ENCODE data around the gene SLC44A3.

Gene SLC44A3

DNA sequence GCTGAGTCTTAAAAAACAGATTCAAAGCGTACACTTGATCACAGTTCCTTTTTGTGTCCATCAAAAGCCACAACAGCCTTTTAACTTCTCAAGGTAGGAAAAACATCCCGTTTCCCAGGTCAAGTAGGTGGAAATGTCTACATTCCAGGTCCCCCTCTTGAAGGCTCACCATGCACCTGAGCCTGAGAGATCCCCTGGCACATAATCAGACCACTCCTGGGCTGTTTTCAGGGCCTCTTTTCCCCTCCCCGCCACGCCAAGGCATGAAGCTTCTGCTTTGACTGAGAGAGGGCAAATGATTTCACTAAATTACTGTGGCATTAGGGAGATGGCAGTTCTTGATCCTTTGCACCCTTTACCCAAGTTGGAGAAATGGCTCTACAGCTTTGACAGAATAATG lies 85.0 kb downstream of the SLC44A3 start:
- Mint-ChIP-seq H3K36me3 (no peaks in the 10 kb centered on the region), H3K9me3 (no peaks in the 10 kb centered on the region), H3K4me1 (no peaks in the 10 kb centered on the region), H3K27me3 (no peaks in the 10 kb centered on the region), H3K27ac (no peak overlapping the region), H3K4me3 (no peak overlapping the region)
- no peak for DNase-seq
- CTCF ChIA-PET, result interaction anchor here (1.0 kb wide), 1 partner anchor 51 kb away, joined by 3 read pairs; no protein-coding TSS in a partner anchor

DNA sequence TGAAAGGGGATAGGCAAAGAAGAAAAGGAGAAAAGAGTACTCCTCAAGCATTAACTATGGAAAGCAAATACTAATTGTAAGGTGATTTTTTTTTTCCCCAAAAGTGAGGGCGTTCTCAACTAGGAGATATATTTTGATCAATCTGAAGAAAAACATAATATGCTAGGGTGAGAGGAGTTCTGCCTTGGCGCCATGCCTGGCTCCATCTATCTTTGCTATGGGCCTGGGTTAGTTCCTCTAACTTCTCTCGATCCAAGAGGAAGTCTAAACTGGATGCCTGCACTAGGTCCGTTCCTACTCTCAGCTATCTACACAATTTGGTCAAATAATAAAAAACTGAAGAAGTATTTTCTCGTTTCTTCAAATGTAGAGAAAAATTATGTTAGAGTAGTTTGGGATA lies 86.2 kb downstream of the SLC44A3 start:
- Mint-ChIP-seq H3K4me3 (no peak overlapping the region), H3K27ac (no peak overlapping the region), H3K36me3 (no peaks in the 10 kb centered on the region), H3K27me3 (no peaks in the 10 kb centered on the region), H3K9me3 (no peaks in the 10 kb centered on the region), H3K4me1 (no peaks in the 10 kb centered on the region)
- CTCF ChIA-PET, result interaction anchor here (0.6 kb wide), 1 partner anchor 52 kb away, joined by 3 read pairs; no protein-coding TSS in a partner anchor
- DNase-seq, result no peak

DNA sequence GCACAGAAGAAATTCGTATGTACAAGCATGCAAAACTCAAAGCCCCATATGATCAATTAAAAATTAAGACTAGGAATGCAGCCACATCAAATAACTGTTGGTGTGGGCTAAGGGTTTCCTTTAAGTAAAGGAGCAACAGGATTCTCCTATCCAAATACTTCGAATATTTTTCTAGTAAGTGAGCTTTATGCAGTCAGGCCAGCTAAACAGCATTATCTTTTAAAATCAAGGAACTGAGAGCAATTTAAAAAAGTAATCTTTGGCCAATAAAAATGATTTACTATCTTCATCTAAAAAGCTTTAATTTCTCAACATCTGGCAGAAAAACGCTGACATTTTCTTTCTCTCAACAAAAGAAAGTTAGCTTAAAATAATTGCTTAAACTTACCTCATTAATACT lies 87.0 kb downstream of the SLC44A3 start:
- Mint-ChIP-seq H3K9me3 (no peaks in the 10 kb centered on the region), H3K27ac (no peak overlapping the region), H3K4me1 (no peaks in the 10 kb centered on the region), H3K27me3 (no peaks in the 10 kb centered on the region), H3K4me3 (no peak overlapping the region), H3K36me3 (no peaks in the 10 kb centered on the region)
- DNase-seq, result no peak
- CTCF ChIA-PET, result no interaction called here

DNA sequence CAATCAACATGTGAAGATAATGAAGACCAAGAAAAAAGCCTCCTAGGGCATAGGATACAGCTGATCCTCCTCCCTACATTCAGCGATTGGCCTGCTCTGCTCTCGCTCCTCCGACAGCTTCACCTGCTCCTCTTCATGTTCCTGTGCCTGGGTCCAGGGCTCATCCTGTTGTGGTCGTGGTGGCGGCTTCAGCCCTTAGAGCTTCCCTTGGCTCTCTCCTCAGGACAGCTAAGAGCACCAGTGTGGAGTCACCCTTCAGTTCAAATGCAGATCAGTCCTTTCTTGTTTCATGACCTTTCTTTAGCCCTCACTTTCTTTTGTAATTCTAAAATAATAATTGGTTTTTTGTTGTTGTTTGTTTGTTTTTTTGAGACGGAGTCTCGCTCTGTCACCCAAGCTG lies 88.0 kb downstream of the SLC44A3 start:
- no peak for DNase-seq
- CTCF ChIA-PET, result no interaction called here
- no peaks in the 10 kb centered on the region for H3K27me3 Mint-ChIP-seq
- H3K9me3 Mint-ChIP-seq, result no peaks in the 10 kb centered on the region
- no peak overlapping the region for H3K27ac Mint-ChIP-seq
- H3K4me3 Mint-ChIP-seq, result no peak overlapping the region
- no peaks in the 10 kb centered on the region for H3K4me1 Mint-ChIP-seq
- H3K36me3 Mint-ChIP-seq, result no peaks in the 10 kb centered on the region

DNA sequence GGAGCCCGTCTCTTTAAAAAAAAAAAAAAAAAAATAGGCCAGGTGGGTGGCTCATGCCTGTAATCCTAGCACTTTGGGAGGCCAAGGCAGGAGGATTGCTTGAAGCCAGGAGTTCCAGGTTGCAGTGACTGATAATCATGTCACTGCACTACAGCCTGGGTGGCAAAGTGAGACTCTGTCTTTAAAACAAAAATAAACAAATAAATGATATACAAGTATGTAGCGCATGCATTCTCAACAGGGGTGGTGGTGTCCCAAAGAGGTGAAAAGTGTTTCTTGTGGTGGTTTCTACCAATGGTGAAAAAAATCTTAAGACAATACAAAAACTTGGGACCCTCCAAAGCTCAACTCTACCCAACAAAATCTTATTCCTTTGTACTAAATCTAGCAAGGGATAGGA lies 88.8 kb downstream of the SLC44A3 start:
- Mint-ChIP-seq H3K27me3 (no peaks in the 10 kb centered on the region), H3K4me1 (no peaks in the 10 kb centered on the region), H3K9me3 (no peaks in the 10 kb centered on the region), H3K36me3 (no peaks in the 10 kb centered on the region), H3K27ac (no peak overlapping the region), H3K4me3 (no peak overlapping the region)
- CTCF ChIA-PET, result no interaction called here
- DNase-seq, result no peak

DNA sequence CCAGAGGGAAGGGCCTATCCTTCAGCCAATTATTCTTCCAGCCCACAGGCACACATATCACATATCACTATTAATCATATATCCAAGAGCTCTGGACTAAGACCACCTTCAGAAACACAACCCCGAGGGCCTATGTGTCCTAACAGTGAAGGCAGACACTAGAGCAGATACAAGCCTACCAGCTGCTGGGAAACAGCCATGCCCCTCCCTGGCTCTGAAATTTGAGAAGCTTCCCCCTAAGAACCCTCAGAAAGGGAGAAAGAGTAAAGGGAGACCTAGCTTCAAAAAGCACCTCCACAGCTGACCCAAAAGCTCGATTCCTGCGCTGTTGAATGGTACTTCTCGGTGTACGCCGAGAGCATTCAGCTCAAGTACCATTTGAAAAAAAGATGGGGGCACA lies 89.3 kb downstream of the SLC44A3 start:
- no peaks in the 10 kb centered on the region for H3K36me3 Mint-ChIP-seq
- H3K27ac Mint-ChIP-seq, result no peak overlapping the region
- DNase-seq, result no peak
- H3K4me3 Mint-ChIP-seq, result no peak overlapping the region
- CTCF ChIA-PET, result interaction anchor here (0.5 kb wide), 1 partner anchor 1228 kb away, joined by 3 read pairs; no protein-coding TSS in a partner anchor
- H3K9me3 Mint-ChIP-seq, result no peaks in the 10 kb centered on the region
- no peaks in the 10 kb centered on the region for H3K27me3 Mint-ChIP-seq
- H3K4me1 Mint-ChIP-seq, result no peaks in the 10 kb centered on the region

DNA sequence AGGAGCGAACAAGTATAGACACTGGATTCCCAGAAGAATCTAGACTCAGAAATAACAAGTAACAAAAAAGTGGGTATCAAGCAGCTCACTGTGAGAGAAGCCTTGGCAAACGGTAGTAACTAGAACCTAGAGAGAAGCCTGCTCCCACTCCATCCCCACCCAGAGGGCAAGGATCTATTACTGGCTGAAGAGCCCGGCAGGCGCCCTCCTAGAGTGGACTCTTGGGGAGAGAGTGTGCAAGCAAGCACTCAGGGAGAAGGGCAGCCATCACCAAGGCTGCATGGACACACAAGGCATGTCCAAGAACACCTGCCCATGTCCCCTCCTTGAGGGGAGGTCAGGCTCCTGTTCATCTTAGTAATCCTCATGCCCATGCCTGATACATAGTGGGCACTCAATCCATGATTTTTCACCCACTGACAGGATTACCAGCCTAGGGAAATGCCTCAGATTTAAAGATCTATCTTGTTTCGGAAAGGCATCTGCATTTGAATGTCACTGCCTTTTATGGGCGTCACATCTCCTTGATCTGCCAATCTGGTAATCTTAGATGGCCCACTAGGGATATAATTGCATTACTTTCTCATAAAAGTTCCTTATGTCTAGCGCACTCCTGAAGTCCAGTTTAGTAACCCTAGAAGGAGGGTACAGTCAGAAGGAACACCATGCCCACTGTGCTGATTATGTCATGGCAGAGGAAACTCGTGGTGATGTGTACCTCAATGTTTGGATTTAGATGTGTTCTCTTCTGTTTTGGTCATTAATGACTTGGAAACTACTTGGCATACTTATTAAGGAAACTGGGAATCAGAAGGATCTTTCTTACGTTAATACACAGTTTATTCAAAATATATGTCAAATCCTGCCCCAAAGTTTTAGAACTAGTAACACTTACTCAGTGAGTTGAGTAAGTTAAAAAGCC lies 92.4 kb downstream of the SLC44A3 start:
- H3K4me3 Mint-ChIP-seq, result no peak overlapping the region
- no peaks in the 10 kb centered on the region for H3K27me3 Mint-ChIP-seq

DNA sequence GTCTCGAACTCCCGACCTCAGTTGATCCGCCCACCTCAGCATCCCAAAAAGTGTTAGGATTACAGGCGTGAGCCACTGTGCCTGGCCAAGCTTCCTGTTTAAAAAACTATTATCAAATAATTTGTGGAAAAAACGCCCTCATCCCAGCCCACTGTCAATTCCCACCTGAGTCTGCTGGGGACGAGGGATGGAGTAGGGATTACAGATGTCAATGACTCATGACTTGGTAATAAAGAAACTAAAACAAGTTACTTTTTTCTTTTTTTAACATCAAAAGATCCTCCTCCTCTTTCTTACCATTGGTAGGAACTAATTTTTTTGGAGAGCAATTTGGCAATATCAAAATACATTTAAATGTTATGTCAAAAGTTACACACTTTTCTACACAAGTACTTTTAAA lies 97.1 kb downstream of the SLC44A3 start:
- no peak for DNase-seq
- H3K27ac Mint-ChIP-seq, result no peak overlapping the region
- no peaks in the 10 kb centered on the region for H3K36me3 Mint-ChIP-seq
- CTCF ChIA-PET, result no interaction called here
- H3K4me3 Mint-ChIP-seq, result no peak overlapping the region
- H3K4me1 Mint-ChIP-seq, result no peaks in the 10 kb centered on the region
- H3K27me3 Mint-ChIP-seq, result peaks cover 3% of the 10 kb centered on the region
- no peaks in the 10 kb centered on the region for H3K9me3 Mint-ChIP-seq

More for the DNA sequence above, 92.4 kb downstream of the SLC44A3 start:
- DNase-seq, result no peak
- CTCF ChIA-PET, result no interaction called here
- Mint-ChIP-seq H3K9me3 (no peaks in the 10 kb centered on the region), H3K36me3 (no peaks in the 10 kb centered on the region), H3K27ac (no peak overlapping the region), H3K4me1 (no peaks in the 10 kb centered on the region)

DNA sequence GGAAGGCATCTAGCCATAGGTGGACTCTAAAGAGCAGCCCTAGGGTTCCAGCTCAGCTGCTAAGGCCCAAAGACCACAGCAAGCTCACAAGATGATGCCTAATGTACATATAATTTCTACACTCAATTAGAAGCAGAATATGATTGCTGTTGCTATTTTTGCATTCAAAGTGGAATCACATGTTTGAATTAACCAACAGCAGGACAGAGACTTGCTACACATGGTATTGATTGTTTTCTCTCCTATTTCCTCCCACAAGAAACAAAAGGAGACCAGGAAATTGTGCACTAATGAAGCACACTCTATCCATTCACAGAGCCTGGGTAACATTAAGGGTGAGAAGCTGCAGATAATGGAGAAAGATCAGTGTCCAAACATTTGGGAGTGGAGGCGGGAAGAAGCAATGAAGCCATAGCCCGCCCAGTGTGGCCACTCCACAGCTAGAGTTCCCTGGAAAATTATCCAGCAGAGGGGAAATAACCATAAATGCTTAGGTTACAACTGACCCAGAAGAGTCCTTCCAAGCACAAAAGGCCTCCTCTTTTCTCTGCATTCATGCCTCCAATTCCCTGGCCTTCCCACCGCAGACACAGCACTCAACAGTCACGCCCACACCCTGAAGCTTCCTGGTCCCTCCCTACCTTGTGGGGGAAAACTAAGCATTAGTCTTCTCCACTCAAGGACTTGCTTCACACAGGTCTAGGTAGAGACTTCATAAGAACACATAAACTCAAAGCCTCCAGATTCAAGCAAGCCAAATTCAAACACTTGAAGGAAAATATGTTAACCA lies 99.3 kb downstream of the SLC44A3 start:
- no peak for DNase-seq
- Mint-ChIP-seq H3K36me3 (no peaks in the 10 kb centered on the region), H3K4me1 (peaks cover 7% of the 10 kb centered on the region), H3K4me3 (no peak overlapping the region), H3K27ac (no peak overlapping the region), H3K9me3 (no peaks in the 10 kb centered on the region), H3K27me3 (peaks cover 8% of the 10 kb centered on the region)
- CTCF ChIA-PET, result interaction anchor here (0.6 to 0.9 kb wide), 3 partner anchors 9 to 880 kb away, joined by 3 to 4 read pairs (median 3); no protein-coding TSS in a partner anchor

DNA sequence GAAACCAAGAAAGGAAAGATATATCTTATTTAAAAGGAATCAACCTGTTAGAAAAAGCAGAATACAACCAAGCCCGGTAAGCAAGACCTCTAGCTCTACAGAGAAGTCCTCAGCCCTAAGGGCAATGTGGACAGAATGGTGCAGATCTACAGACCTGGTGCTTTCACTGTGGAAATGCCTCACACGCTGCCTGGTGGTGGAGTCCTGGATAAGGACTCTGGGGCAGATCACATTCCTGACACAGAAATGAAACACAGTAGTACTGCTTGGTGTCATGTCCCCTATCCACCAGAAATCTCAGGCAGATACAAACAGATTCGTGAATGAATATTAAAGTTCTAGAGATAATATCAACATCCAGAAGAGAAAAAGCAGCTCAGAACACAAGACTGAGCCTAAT lies 99.9 kb downstream of the SLC44A3 start:
- Mint-ChIP-seq H3K27me3 (peaks cover 11% of the 10 kb centered on the region), H3K9me3 (no peaks in the 10 kb centered on the region), H3K4me3 (no peak overlapping the region), H3K4me1 (peaks cover 9% of the 10 kb centered on the region), H3K36me3 (no peaks in the 10 kb centered on the region), H3K27ac (no peak overlapping the region)
- CTCF ChIA-PET, result interaction anchor here (0.7 to 0.9 kb wide), 2 partner anchors 8 to 881 kb away, joined by 3 to 4 read pairs; no protein-coding TSS in a partner anchor
- DNase-seq, result no peak

DNA sequence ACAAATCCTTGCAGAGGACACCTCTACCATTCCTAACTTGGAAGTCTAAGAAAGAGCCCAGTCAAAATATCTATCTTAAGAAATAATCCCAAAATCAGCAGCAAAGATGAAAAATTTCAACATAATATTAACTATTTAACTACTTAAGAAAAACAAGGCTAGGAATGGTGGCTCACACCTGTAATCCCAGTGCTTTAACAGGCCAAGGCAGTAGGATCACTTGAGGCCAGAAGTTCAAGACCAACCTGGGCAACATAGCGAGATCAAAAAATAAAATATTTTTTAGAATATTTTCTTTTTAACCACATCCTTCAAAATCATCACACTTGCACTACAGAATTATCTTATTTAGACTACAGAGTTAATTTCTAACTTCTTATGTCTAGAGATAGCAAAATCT lies 101.8 kb downstream of the SLC44A3 start:
- H3K27ac Mint-ChIP-seq, result no peak overlapping the region
- CTCF ChIA-PET, result no interaction called here
- peaks cover 30% of the 10 kb centered on the region for H3K27me3 Mint-ChIP-seq
- no peak for DNase-seq
- H3K36me3 Mint-ChIP-seq, result peaks cover 2% of the 10 kb centered on the region
- H3K4me1 Mint-ChIP-seq, result peaks cover 18% of the 10 kb centered on the region
- H3K9me3 Mint-ChIP-seq, result no peaks in the 10 kb centered on the region
- H3K4me3 Mint-ChIP-seq, result no peak overlapping the region

DNA sequence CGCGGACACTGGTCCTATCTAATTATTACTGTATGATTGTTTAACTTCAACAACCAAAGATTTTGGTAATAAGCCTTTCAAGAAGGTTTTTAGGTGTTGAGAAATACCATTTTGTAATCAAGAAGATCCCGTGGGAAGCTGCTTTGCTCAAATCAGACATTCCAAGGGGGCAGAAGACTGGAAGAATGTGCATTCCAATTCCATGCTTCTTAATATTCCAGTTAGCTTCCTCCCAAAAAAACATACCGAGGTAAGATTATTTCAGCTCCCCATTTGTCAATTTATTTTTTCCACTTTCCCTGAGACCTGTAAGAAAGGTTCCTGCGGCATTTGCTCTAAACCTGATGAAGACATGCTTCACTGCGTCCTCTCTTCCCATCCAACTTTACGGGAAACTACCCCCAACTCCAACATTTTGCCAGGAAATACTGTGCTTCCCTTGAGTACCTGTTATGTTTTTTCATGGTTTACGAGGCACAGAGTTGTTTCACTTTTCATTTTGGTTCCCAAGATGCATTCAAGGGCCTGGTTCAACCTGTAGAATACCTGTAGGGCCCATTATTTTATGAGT lies 102.7 kb downstream of the SLC44A3 start:
- Mint-ChIP-seq H3K9me3 (no peaks in the 10 kb centered on the region), H3K4me3 (no peak overlapping the region), H3K27ac (no peak overlapping the region), H3K27me3 (peaks cover 36% of the 10 kb centered on the region), H3K36me3 (peaks cover 2% of the 10 kb centered on the region), H3K4me1 (peaks cover 22% of the 10 kb centered on the region)
- CTCF ChIA-PET, result no interaction called here
- DNase-seq, result no peak

DNA sequence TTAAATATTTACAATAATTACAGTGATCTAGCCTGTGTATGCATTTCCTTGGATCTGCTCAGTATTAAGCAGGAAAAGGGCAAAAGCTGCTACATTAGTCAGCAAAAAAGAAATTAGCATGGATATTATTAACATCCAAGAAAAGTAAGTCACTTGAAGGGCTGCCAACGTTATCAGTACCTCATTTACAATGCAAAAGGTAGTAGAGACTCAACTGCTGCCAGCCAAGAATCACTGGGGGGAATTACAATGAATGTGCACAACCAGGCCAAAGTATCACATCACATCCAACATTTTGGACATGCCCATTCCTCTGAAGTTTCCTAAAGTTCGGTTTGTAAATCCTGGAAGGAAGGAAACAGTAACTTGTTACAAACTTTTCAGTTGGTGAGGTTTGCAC lies 104.8 kb downstream of the SLC44A3 start:
- H3K27me3 Mint-ChIP-seq, result peaks cover 53% of the 10 kb centered on the region
- CTCF ChIA-PET, result interaction anchor here (1.3 to 1.6 kb wide), 2 partner anchors 117 to 118 kb away, joined by 3 to 4 read pairs; no protein-coding TSS in a partner anchor
- H3K36me3 Mint-ChIP-seq, result peaks cover 2% of the 10 kb centered on the region

DNA sequence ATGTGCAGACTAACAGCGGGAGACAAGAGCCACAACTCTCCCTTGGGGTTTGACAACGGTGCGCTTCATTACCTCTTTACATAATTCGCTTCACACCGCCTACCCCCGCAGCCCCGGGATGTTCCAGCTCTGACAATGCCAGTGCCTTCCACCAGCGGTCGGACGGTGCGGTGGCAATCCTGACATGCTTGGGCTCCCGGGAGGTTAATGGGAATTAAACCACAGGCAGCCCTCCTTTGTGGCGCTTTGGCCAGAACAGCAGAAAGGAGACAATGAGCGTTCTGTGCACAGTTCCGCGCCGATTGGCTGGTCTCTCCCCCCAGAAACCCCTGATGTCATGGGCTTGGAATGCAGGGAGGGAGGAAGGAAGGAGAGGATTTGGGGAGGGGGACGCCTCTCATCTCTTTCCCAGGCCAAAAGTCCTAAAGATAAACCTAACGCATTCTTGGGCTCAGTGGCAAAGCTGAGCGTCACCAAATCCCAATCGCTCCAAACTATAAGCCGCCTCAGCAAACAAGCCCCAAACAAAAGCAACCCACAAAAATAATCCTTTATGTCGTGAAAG lies 105.5 kb downstream of the SLC44A3 start:
- Mint-ChIP-seq H3K27me3 (peaks cover 53% of the 10 kb centered on the region), H3K9me3 (no peaks in the 10 kb centered on the region), H3K27ac (no peak overlapping the region), H3K36me3 (peaks cover 2% of the 10 kb centered on the region), H3K4me3 (peak overlapping the region; percentile 81), H3K4me1 (peaks cover 22% of the 10 kb centered on the region)
- peak; percentile 20 for DNase-seq
- CTCF ChIA-PET, result interaction anchor here (1.3 kb wide), 1 partner anchor 118 kb away, joined by 3 read pairs; no protein-coding TSS in a partner anchor

More for the DNA sequence above, 104.8 kb downstream of the SLC44A3 start:
- Mint-ChIP-seq H3K4me1 (peaks cover 22% of the 10 kb centered on the region), H3K27ac (no peak overlapping the region), H3K9me3 (no peaks in the 10 kb centered on the region), H3K4me3 (peak overlapping the region; percentile 81)
- no peak for DNase-seq
